Raji (cell line): ENCODE results near the gene MRPL36.

Experiments
- POLR2A ChIP-seq: IDR thresholded peaks from 2 replicates; pipeline ENCODE4 v1.6.1; 2011; ENCODE audit warnings: low read depth, low read length, control low read depth; ENCODE audit not compliant: insufficient read depth

Gene MRPL36

DNA sequence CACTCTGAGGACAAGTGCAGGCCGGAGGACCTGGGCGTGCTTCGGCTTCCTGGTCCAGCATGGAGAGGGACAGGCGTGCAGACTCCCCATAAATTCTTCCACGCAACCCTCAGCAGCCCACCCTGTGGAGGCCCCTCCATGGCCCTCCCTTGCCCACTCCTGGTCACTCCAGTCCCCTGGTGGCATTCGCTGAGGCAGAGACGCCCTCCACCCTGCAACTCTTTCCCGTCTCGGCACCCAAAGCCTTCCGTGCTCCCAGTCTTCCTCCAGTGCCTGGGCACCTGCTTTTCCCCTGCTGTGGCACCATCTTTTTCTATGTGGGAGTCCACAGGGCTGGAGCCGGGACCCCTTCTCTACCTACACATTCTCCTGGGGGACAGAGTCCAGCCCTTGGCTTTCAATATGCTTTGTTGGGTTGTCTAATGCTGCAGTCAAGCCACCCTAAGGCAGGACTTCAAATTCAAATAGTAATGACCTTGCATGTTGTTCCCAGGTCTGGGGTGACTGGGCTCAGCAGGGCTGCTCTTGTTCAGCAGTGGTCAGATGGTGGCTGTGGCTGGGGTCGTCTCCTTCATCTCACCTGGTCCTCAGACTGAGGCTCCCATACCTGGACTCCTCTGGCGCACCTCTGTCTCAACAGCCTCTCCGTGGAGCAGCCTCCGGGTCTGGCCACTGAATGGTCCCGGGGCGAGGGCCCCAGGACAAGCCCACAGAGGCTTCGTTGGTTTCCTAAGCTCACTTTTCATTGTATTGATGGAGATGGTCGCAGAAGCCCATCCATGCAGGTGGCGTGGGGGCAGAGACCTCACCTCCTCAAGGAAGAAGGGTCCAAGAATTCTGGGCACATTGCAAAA, 15.2 kb downstream of the MRPL36 start:
- no peak for TF ChIP-seq POLR2A

DNA sequence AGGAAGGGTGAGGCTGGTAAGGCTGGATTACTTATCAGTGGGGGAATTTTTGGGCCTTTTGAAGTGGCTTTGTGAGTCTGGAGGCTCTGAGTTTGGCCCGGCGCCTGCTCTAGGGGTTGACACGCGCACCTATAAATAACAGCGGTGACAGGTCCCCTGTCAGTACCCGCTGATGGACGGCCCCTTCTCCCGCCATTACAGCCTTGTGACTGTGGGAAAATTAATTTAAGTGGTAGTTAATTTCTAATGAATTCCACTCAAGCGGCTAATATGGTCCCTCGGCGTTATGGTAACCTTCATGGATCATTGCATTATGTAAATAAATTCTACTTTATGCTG, 16.5 kb downstream of the MRPL36 start:
- no peak; the same call in 1 of the 2 replicates for TF ChIP-seq POLR2A

- peak; percentile 41; the same call in 1 of the 2 replicates for TF ChIP-seq POLR2A
Measured at GRCh38 chr5:1782385-1783215, 17.0 kb downstream of the MRPL36 start.

DNA sequence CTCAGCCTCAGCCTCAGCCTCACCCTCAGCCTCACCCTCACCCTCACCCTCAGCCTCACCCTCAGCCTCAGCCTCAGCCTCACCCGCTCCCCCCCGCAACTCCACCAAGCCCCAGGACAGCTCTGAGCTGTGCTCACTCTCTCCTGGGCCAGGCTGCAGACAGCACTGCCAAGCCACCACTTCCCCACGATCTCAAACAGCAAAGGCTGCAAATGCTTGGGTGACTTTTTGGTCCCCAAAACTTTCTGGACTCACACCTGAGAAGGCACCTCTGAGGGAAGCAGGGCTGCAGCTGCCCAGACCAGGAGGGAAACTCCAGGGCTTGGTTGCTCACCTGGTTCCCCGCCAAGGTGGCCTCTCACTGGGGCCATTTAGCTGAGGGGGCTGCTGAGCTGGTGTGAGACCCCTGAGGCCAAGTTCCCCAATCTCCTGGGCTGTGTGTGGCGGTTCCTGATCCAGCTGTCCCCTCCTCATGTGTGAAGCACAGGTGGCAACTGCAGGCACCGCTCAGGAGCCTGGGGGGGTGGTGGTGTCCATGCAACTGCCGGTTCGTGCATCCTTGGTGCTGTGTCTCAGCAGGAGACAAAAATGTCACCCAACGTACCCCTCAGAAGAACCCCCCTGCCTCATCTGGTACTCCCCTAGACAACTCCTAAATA, 17.8 kb downstream of the MRPL36 start:
- TF ChIP-seq POLR2A = no peak

GRCh38 chr5:1781107-1781506, 18.5 kb downstream of the MRPL36 start:
- TF ChIP-seq POLR2A = no peak

- TF ChIP-seq POLR2A = no peak
Measured at GRCh38 chr5:1780614-1780930, 19.1 kb downstream of the MRPL36 start.

DNA sequence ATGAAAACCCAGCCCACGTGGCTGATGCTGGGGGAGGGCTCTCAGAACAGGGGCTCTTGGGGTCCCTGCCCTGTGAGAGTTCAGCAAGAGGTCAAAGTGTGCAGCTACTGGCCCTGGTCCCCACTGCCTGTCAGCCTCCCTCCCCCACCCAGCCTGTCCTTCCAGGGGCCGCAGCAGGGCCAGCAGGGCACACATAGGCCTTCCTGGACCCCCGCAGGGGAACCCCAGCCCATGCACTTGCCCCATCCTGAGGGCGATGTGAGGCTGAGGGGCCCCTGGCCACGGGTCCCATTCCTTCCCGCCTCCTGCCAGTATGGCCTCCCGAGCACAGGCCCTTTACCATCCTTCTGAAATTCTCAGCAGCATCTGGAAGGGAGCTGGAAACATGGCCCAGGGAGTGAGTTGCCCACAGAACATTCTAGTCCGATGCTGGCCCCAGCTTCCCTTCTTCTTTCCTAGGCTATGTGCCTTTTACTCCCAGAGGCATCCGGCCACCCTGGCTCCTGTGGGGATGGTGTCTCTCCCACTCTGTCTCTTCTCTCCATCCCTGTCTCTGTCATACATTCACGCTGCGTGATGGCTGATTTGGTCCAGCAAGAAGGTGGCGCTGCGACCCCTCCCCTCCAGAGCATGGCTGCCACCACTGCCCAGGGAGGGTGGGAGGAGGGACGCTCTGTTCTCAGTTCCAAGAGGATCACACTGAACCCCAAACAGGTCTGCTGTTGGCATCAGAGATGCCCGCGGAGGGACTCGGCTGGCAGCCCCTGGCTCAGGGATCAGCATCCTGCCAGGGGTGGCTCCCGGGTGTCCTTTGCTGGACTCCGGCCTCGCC, 19.6 kb downstream of the MRPL36 start:
- no peak for TF ChIP-seq POLR2A

DNA sequence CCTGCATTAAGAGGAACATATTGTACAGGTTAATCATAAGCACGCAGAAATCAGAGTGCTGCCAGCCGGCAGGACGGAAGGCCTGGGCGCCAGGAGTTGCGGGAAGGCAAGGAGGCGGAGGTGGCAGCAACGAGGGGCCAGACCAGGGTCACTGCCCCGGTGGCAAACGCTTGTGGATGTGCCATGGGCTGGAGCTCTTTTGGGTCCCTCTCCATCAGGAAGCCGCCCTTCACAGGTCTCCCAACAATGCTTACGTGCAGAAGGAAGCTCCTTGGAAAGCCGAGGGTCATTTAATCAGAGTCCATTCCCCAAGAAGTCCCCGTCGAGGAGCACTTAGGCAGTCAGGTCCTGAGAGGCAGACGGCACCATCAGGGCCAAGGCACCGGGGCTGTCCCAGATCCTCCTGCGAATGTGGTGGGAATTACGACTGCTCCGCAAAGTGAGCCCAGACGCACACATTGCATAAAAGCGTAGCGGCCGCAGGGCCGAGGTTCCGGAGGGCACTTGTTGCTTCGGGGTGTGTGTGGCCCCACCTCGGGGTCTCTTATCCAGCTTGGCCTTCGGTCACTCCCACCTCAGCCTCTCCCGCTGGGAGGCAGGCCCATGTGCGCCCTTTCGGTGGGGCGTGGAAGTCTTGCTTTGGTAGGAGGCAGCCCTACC, 20.5 kb downstream of the MRPL36 start:
- no peak for TF ChIP-seq POLR2A

DNA sequence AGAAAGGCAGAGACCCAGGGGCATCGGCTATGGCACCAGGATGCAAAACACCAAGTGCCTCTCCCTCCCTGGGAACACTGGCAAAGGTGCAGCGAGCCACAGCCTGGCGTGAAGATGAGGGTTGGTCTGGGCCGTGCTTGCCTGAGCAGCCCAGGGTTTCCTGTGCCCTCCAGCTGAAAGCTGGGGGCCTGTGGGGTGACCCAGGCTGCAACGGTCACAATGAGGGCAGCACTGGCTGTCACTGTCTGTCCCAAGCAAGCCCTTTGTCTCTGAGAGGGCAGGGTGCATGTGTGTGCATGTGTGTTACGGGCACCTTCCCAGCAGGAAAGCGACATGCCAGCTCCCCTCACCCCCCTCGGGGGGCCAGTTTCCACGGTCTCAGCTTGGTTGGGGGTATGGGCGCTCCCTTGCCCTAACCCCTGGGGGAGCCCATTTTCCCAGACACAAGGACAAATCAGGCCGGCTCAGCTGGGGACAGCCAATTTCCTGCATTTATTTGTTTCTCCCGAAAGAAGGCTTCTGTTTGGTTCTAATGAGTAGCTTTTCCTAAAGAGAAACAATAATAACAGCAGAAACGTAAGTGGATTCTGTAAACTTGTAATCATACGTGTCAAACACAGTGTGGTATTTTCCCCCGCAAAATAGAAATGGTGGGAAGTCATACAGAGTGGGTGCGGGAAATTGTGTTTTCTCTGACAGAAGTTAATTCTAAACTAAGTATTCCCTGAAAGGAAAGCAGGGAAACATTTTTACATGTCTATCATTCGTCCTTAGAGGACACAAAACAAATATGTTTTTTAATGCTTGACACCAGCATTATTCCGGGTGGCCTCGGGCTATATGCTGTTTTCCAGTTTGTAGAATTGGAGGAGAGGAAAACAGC, 21.3 kb downstream of the MRPL36 start:
- TF ChIP-seq POLR2A = no peak

DNA sequence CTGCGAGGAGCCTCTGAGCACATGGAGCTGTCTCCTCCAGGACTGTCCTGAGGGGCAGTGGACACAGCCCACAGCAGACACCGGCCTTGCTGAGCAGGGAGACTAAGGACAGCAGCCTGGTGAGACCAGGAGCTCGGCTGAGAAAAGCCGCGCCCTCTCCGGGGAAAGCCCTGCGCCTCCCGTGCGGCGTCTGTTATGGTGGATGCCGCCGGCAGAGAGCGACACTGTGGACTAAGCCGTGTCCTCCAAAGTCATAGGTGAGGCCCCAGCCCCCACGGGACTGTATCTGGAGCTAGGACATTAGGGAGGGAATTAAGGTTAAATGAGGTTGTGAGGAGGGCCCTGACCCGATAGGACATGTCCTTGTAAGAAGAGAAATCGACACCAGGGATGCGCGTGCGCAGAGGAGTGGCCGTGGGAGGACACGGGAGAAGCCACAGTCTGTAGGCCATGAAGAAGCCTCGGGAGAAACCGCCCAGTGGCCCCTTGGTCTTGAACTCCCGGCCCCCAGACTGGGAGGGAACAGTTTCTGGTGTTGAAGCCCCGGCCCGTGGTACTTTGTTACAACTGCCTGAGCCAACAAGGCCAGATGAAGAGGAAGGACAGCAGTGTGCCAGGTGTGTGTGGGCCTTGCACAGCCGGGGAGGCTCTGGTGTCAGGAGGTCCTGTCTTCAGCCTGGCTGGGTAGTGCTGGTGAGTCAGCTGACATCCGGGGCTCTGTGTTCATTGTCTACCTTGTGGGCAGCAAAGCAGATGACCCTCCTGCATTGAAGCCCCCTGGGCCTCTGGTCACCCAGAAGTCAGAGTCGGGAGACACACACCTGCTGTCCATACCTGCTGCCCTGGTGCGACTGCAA, 22.1 kb downstream of the MRPL36 start:
- no peak for TF ChIP-seq POLR2A

GRCh38 chr5:1776831-1777230, 22.8 kb downstream of the MRPL36 start:
- no peak for TF ChIP-seq POLR2A

GRCh38 chr5:1772634-1773033, 27.0 kb downstream of the MRPL36 start:
- TF ChIP-seq POLR2A = no peak

GRCh38 chr5:1771149-1772065, 28.2 kb downstream of the MRPL36 start:
- no peak for TF ChIP-seq POLR2A
